ENCODE data around the gene KLC1.

KLC1 gene

GRCh38 chr14:103725001-103725682, 96.1 kb downstream of the KLC1 start:
- no peak for TF ChIP-seq CTCF (IDR thresholded peaks at IDR 0.05; ENCODE audit: insufficient read depth, low read depth, low read length, missing control alignments)
- DNase-seq (ENCODE audit: low read depth) = no peak
- H3K4me3 ChIP-seq (ENCODE audit: low read depth, low read length) = no peak overlapping the region

- no peak for TF ChIP-seq CTCF (IDR thresholded peaks at IDR 0.05; ENCODE audit: insufficient read depth, low read depth, low read length, missing control alignments)
- no peak overlapping the region for H3K4me3 ChIP-seq (ENCODE audit: low read depth, low read length)
- DNase-seq (ENCODE audit: low read depth) = no peak
Observed at GRCh38 chr14:103725739-103726395, 96.9 kb downstream of the KLC1 start.

- no peak for DNase-seq (ENCODE audit: low read depth)
- no peak overlapping the region for H3K4me3 ChIP-seq (ENCODE audit: low read depth, low read length)
- no peak for TF ChIP-seq CTCF (IDR thresholded peaks at IDR 0.05; ENCODE audit: insufficient read depth, low read depth, low read length, missing control alignments)
Observed at GRCh38 chr14:103726474-103726873, 97.5 kb downstream of the KLC1 start.

- no peak for TF ChIP-seq CTCF (IDR thresholded peaks at IDR 0.05; ENCODE audit: insufficient read depth, low read depth, low read length, missing control alignments)
- DNase-seq (ENCODE audit: low read depth) = no peak
- H3K4me3 ChIP-seq (ENCODE audit: low read depth, low read length) = no peak overlapping the region
Observed at GRCh38 chr14:103727313-103727980, 98.4 kb downstream of the KLC1 start.

GRCh38 chr14:103728141-103728540, 99.1 kb downstream of the KLC1 start:
- no peak for DNase-seq (ENCODE audit: low read depth)
- TF ChIP-seq CTCF (IDR thresholded peaks at IDR 0.05; ENCODE audit: insufficient read depth, low read depth, low read length, missing control alignments) = no peak
- H3K4me3 ChIP-seq (ENCODE audit: low read depth, low read length) = no peak overlapping the region

- TF ChIP-seq CTCF (IDR thresholded peaks at IDR 0.05; ENCODE audit: insufficient read depth, low read depth, low read length, missing control alignments) = no peak
- no peak overlapping the region for H3K4me3 ChIP-seq (ENCODE audit: low read depth, low read length)
- no peak for DNase-seq (ENCODE audit: low read depth)
Observed at GRCh38 chr14:103728721-103729120, 99.7 kb downstream of the KLC1 start.
